H1 (cell line): ENCODE data around the gene CUEDC1. TPM values are rescaled to one million over a fixed set of nuclear protein-coding genes. Genes with fewer than 3 reads are reported as not detected.

Experiments used
- CHD1 ChIP-seq: IDR thresholded peaks from 2 replicates; pipeline ENCODE4 v1.6.1; 2012; ENCODE audit warnings: low read depth, low read length, improper control_type of control experiment
- CHD7 ChIP-seq: fragments of 300-600 bp; sonication (generic); IDR thresholded peaks from 2 replicates; pipeline ENCODE4 v1.7.1; 2012; ENCODE audit warnings: low read length, moderate library complexity, mild to moderate bottlenecking, inconsistent platforms; ENCODE audit not compliant: insufficient replicate concordance
- RFX5 ChIP-seq: IDR thresholded peaks from 2 replicates; pipeline ENCODE4 v1.6.1; 2011; ENCODE audit warnings: low read depth, low read length, improper control_type of control experiment, borderline replicate concordance
- polyA plus RNA-seq, 7 experiments: library from polyadenylated mRNA; depleted of rRNA in 3 of 7; stranded (reverse) in 5 of 7; unstranded in 2 of 7; fragments of >200 nt in 5 of 7; fragments of 200-250 nt in 2 of 7; gene quantifications; 1 replicate in 5 of 7; 2 replicates in 1 of 7; 4 replicates in 1 of 7; pipeline versions ENCODE4 v1.2.1 to v1.2.3, GENCODE V29; 2011 to 2013; ENCODE audit warnings: missing spikeins in 2 of 7, mixed read lengths in 2 of 7
- total RNA-seq: library from RNA; stranded (reverse); fragmentation: NEBNext Ultra II Directional; extraction: Animal tissue kit (Norgen Biotek cat#: 25700); gene quantifications from 2 replicates; pipeline ENCODE4 v1.2.1, GENCODE V29; 2021

CUEDC1 gene
- total and polyA plus RNA-seq, 2 of the 8 experiments (the other 6 are each of a cell fraction or from before 2014, with no cell fraction given): 4.0 to 10.7 TPM

DNA sequence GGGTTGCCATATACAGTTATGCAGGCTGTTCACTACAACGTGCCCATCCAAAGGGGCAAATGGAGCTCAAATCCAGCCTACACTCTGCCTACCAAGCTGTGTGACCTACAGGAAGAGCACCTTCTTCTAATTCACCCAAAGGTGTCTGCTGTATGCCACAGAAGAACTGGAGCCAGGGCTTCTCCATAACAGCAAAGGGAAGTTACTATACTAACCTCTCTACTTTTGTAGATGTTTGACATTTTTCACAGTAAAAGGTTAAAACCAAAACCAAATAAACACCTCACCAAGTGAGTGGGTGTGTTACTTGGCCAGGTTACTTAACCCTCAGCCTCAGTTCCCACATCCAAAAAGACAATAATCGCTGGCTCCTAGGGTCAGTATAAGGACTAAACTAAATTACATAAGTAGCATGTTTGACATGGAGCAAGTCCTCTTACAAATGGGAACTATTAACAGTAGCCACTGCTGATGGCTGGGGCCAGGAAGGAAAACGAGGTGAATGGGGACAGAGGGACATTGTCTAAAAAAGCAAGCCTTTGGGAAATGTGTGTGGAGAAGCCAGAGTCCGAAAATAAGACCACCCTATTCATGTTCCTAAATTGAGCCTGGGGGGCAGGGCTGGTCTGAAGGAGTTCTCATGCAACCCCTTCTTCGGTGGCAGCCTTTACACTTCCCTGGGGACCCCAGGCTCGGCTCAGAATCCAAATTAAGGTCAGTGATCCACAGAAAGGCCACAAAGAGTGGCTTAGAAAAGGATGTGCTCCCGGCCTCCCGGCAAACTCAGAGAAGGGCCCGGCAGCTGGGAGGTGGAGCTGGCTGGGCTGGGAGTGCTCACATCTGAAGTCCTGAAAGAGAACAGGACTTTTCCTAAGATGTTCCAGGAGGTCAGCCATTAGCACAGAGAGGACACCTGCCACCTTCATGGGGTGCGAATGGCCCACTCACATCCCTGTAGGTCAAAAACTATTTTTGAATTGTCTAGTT, 13.5 kb downstream of the CUEDC1 start (continued):
- TF ChIP-seq CHD1 (no peak), CHD7 (no peak), RFX5 (no peak)
